HEK293 (cell line): Measurements from ENCODE around the gene RNF113B.

Experiments
- CTCF ChIA-PET: fragments of 350-600 bp; formaldehyde crosslinking; extraction: SDS; loops from one replicate; lab custom pipeline; 2021; ENCODE audit warnings: antibody characterized with exemption; lab: Yijun Ruan, JAX
- POLR2A ChIA-PET: fragments of 300-600 bp; formaldehyde crosslinking; extraction: SDS; loops from one replicate; lab custom pipeline; 2020; ENCODE audit warnings: antibody characterized with exemption, inconsistent platforms; lab: Yijun Ruan, JAX
- H3K27ac ChIP-seq: fragments of 200-500 bp; sonication (Bioruptor generic); 2 replicates; pipeline ENCODE4 v1.5.1; 2014; ENCODE audit warnings: low read depth, low read length, control low read depth, inconsistent platforms; ENCODE audit errors: extremely low read depth
- H3K36me3 ChIP-seq, 2 experiments: fragments of 200-500 bp in 1 of 2; sonication (Bioruptor generic) in 1 of 2; 1 replicate in 1 of 2; 2 replicates in 1 of 2; pipeline ENCODE4 v1.5.1; 2014 to 2017; ENCODE audit warnings: inconsistent platforms in 2 of 2, low read length in 2 of 2; ENCODE audit not compliant: control insufficient read depth in 2 of 2, insufficient read depth in 1 of 2
- H3K4me1 ChIP-seq: fragments of 200-500 bp; sonication (Bioruptor generic); 2 replicates; pipeline ENCODE4 v1.5.1; 2014; ENCODE audit warnings: mild to moderate bottlenecking, low read length, inconsistent platforms; ENCODE audit not compliant: control insufficient read depth, insufficient read depth
- H3K4me3 ChIP-seq: 2 replicates; pipeline ENCODE4 v1.5.1; 2011; ENCODE audit warnings: low read depth, mild to moderate bottlenecking, control low read depth, low read length, moderate library complexity
- H3K9me3 ChIP-seq: fragments of 200-500 bp; sonication (Bioruptor generic); 2 replicates; pipeline ENCODE4 v1.5.1; 2014; ENCODE audit warnings: low read depth, low read length, inconsistent platforms; ENCODE audit not compliant: control insufficient read depth, insufficient read depth
- GLIS1 ChIP-seq: fragments of 450-650 bp; formaldehyde crosslinking; IDR thresholded peaks from 2 replicates; pipeline ENCODE4 v1.5.1; 2016; ENCODE audit warnings: missing biosample characterization, missing genetic modification characterization
- KLF8 ChIP-seq: fragments of 450-650 bp; formaldehyde crosslinking; IDR thresholded peaks from 2 replicates; pipeline ENCODE4 v1.5.1; 2016; ENCODE audit warnings: missing biosample characterization, missing genetic modification characterization
- OSR2 ChIP-seq: fragments of 450-650 bp; formaldehyde crosslinking; IDR thresholded peaks from 2 replicates; pipeline ENCODE4 v1.5.1; 2016; ENCODE audit warnings: missing biosample characterization, missing genetic modification characterization
- PRDM1 ChIP-seq: fragments of 450-650 bp; formaldehyde crosslinking; IDR thresholded peaks from 2 replicates; pipeline ENCODE4; 2016; ENCODE audit warnings: missing biosample characterization, missing genetic modification characterization
- SP2 ChIP-seq: fragments of 450-650 bp; formaldehyde crosslinking; IDR thresholded peaks from 2 replicates; pipeline ENCODE4 v1.5.1; 2016; ENCODE audit warnings: missing biosample characterization, missing genetic modification characterization
- ZBTB20 ChIP-seq: fragments of 450-650 bp; formaldehyde crosslinking; IDR thresholded peaks from 2 replicates; pipeline ENCODE4 v1.5.1; 2016; ENCODE audit warnings: missing biosample characterization, missing genetic modification characterization
- ZNF10 ChIP-seq: fragments of 450-650 bp; formaldehyde crosslinking; IDR thresholded peaks from 2 replicates; pipeline ENCODE4 v1.5.1; 2017; ENCODE audit warnings: missing biosample characterization, missing genetic modification characterization
- ZNF202 ChIP-seq: fragments of 450-650 bp; formaldehyde crosslinking; IDR thresholded peaks from 2 replicates; pipeline ENCODE4 v1.5.1; 2016; ENCODE audit warnings: missing biosample characterization, missing genetic modification characterization, borderline replicate concordance
- ZNF214 ChIP-seq: fragments of 450-650 bp; formaldehyde crosslinking; IDR thresholded peaks from 2 replicates; pipeline ENCODE4 v1.5.1; 2017; ENCODE audit warnings: missing biosample characterization, mild to moderate bottlenecking, missing genetic modification characterization, borderline replicate concordance
- ZNF239 ChIP-seq: fragments of 450-650 bp; formaldehyde crosslinking; IDR thresholded peaks from 2 replicates; pipeline ENCODE4 v1.5.1; 2016; ENCODE audit warnings: missing biosample characterization, missing genetic modification characterization
- ZNF248 ChIP-seq: fragments of 450-650 bp; formaldehyde crosslinking; IDR thresholded peaks from 2 replicates; pipeline ENCODE4 v1.5.1; 2017; ENCODE audit warnings: missing biosample characterization, missing genetic modification characterization
- ZNF311 ChIP-seq: fragments of 450-650 bp; formaldehyde crosslinking; IDR thresholded peaks from 2 replicates; pipeline ENCODE4 v1.5.1; 2017; ENCODE audit warnings: missing biosample characterization, missing genetic modification characterization, borderline replicate concordance
- ZNF366 ChIP-seq: fragments of 450-650 bp; formaldehyde crosslinking; conservative IDR thresholded peaks from 2 replicates; pipeline ENCODE4 v1.5.1; 2016; ENCODE audit warnings: missing biosample characterization, missing genetic modification characterization
- ZNF391 ChIP-seq: fragments of 450-650 bp; formaldehyde crosslinking; IDR thresholded peaks from 2 replicates; pipeline ENCODE4 v1.5.1; 2016; ENCODE audit warnings: low read depth, missing biosample characterization, missing genetic modification characterization, borderline replicate concordance
- ZNF558 ChIP-seq: fragments of 450-650 bp; formaldehyde crosslinking; IDR thresholded peaks from 2 replicates; pipeline ENCODE4 v1.5.1; 2016; ENCODE audit warnings: missing biosample characterization, missing genetic modification characterization
- ZNF571 ChIP-seq: fragments of 450-650 bp; formaldehyde crosslinking; IDR thresholded peaks from 2 replicates; pipeline ENCODE4 v1.5.0; 2017; ENCODE audit warnings: missing biosample characterization, missing genetic modification characterization
- ZNF585B ChIP-seq: fragments of 450-650 bp; formaldehyde crosslinking; IDR thresholded peaks from 2 replicates; pipeline ENCODE4 v1.5.1; 2016; ENCODE audit warnings: missing biosample characterization, missing genetic modification characterization
- ZNF624 ChIP-seq: fragments of 450-650 bp; formaldehyde crosslinking; IDR thresholded peaks from 2 replicates; pipeline ENCODE4 v1.5.1; 2017; ENCODE audit warnings: missing biosample characterization, missing genetic modification characterization
- ZNF76 ChIP-seq: fragments of 450-650 bp; formaldehyde crosslinking; IDR thresholded peaks from 2 replicates; pipeline ENCODE4; 2016; ENCODE audit warnings: low read depth, missing biosample characterization, missing genetic modification characterization, borderline replicate concordance
- ZNF777 ChIP-seq: fragments of 450-650 bp; formaldehyde crosslinking; IDR thresholded peaks from 2 replicates; pipeline ENCODE4 v1.5.1; 2017; ENCODE audit warnings: missing biosample characterization, missing genetic modification characterization, borderline replicate concordance
- ZNF785 ChIP-seq: fragments of 450-650 bp; formaldehyde crosslinking; IDR thresholded peaks from 2 replicates; pipeline ENCODE4 v1.5.1; 2016; ENCODE audit warnings: missing biosample characterization, missing genetic modification characterization
- ZNF791 ChIP-seq: fragments of 450-650 bp; formaldehyde crosslinking; IDR thresholded peaks from 2 replicates; pipeline ENCODE4 v1.5.1; 2016; ENCODE audit warnings: missing biosample characterization, missing genetic modification characterization
- ZNF792 ChIP-seq: fragments of 450-650 bp; formaldehyde crosslinking; IDR thresholded peaks from 2 replicates; pipeline ENCODE4 v1.5.1; 2016; ENCODE audit warnings: missing biosample characterization, missing genetic modification characterization
- ZSCAN16 ChIP-seq: fragments of 450-650 bp; formaldehyde crosslinking; IDR thresholded peaks from 2 replicates; pipeline ENCODE4 v1.5.1; 2016; ENCODE audit warnings: missing biosample characterization, missing genetic modification characterization
- TF ChIP-seq, protein P1 (sequence below): fragments of 450-650 bp; formaldehyde crosslinking; IDR thresholded peaks from 2 replicates; pipeline ENCODE4 v1.5.1; 2016; ENCODE audit warnings: missing biosample characterization, missing genetic modification characterization
- TF ChIP-seq, protein P2 (sequence below): fragments of 450-650 bp; formaldehyde crosslinking; IDR thresholded peaks from 2 replicates; pipeline ENCODE4 v1.5.1; 2016; ENCODE audit warnings: missing biosample characterization, missing genetic modification characterization
- TF ChIP-seq, protein P3 (sequence below): fragments of 450-650 bp; formaldehyde crosslinking; IDR thresholded peaks from 2 replicates; pipeline ENCODE4 v1.5.1; 2017; ENCODE audit warnings: missing biosample characterization, missing genetic modification characterization
- TF ChIP-seq, protein P4 (sequence below): fragments of 450-650 bp; formaldehyde crosslinking; IDR thresholded peaks from 2 replicates; pipeline ENCODE4 v1.5.1; 2017; ENCODE audit warnings: missing biosample characterization, missing genetic modification characterization

RNF113B gene

DNA sequence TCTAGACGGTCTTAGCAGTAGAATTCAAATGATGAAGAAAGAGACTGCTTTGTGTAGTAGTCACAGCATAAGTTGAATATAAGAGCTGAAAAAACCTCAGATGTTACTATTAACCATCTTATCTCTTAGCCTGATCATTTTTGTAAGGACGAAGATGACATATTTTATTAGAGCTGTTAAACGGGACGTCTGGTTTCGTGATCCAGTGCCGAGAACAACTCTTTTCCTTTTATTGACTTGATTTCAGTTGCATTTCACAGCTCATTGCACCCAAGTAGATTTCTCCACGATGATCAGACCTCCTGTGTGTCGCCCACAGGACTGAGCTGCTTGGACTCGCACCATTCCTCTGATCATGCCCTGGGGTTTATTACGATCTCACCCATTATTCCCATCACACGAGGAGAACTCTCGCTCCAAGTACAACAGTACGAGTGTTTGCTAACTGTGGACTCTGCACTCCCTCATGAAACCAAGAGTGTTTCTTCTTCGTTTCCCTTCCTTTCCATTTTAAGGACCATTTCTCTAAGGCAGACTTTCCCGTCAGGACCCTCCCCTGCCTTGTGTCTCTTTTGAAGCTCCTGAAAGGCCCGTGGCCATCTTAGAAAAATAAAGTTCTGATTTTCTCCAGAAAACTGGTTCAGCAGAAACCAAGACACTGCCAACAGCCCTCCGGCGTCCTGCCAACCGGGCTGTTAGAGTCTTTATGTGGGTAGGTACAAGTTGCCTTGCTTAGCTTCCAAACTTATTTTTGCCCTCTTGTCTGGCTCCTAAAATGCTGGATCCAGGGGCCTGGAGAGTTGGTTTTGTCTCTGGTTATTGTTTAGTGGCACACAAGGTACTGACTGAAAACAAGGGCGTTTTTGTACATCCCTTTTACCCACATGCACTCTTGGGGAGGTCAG lies 48.2 kb upstream of the RNF113B start:
- peaks cover 13% of the 10 kb centered on the region for H3K4me1 ChIP-seq
- no peak overlapping the region for H3K27ac ChIP-seq
- TF ChIP-seq ZNF391 (tag by site-specific recombination) (no peak), ZSCAN16 (tag by site-specific recombination) (no peak), PRDM1 (tag by site-specific recombination) (no peak), ZNF10 (tag by site-specific recombination) (no peak), ZNF624 (tag by site-specific recombination) (no peak), ZNF777 (tag by site-specific recombination) (no peak), ZNF311 (tag by site-specific recombination) (no peak), ZNF791 (tag by site-specific recombination) (no peak), ZNF585B (tag by site-specific recombination) (no peak), GLIS1 (tag by site-specific recombination) (no peak), ZNF76 (tag by site-specific recombination) (no peak), ZNF558 (tag by site-specific recombination) (no peak)
- TF ChIP-seq, protein P1, sequence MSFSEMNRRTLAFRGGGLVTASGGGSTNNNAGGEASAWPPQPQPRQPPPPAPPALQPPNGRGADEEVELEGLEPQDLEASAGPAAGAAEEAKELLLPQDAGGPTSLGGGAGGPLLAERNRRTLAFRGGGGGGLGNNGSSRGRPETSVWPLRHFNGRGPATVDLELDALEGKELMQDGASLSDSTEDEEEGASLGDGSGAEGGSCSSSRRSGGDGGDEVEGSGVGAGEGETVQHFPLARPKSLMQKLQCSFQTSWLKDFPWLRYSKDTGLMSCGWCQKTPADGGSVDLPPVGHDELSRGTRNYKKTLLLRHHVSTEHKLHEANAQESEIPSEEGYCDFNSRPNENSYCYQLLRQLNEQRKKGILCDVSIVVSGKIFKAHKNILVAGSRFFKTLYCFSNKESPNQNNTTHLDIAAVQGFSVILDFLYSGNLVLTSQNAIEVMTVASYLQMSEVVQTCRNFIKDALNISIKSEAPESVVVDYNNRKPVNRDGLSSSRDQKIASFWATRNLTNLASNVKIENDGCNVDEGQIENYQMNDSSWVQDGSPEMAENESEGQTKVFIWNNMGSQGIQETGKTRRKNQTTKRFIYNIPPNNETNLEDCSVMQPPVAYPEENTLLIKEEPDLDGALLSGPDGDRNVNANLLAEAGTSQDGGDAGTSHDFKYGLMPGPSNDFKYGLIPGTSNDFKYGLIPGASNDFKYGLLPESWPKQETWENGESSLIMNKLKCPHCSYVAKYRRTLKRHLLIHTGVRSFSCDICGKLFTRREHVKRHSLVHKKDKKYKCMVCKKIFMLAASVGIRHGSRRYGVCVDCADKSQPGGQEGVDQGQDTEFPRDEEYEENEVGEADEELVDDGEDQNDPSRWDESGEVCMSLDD = no peak
- CTCF ChIA-PET = no interaction called here
- no peak overlapping the region for H3K4me3 ChIP-seq
- peaks cover 0 to 2% of the 10 kb centered on the region in 2 experiments; a peak in 1 of 3 replicates for H3K36me3 ChIP-seq
- no peaks in the 10 kb centered on the region for H3K9me3 ChIP-seq
- POLR2A ChIA-PET = no interaction called here

DNA sequence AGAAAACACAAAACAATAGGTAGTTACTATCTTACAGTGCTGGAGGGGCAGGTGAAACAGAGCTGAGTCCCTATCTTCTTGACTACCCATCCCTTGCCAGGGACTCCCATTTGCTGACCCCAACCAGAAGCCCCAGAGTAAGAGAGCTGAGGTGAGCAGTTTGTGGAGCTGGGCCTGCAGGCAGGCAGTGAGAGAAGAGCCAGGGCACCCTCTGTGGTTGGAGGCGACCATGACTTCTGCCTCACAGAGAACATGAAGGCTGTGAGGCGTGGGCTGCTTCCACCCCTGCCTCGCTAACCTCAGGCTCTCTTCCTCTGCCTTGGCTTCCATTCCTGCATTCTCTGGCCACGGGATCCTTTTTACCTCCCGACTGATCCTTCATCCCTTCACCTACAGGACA lies 47.5 kb upstream of the RNF113B start:
- Histone ChIP-seq H3K4me1 (peaks cover 13% of the 10 kb centered on the region), H3K9me3 (no peaks in the 10 kb centered on the region), H3K36me3 (peaks cover 0 to 2% of the 10 kb centered on the region in 2 experiments; a peak in 1 of 3 replicates), H3K4me3 (no peak overlapping the region), H3K27ac (no peak overlapping the region)
- CTCF ChIA-PET = no interaction called here
- POLR2A ChIA-PET = no interaction called here
- no peak for TF ChIP-seq ZNF785 (tag by site-specific recombination)
- TF ChIP-seq, protein P2, sequence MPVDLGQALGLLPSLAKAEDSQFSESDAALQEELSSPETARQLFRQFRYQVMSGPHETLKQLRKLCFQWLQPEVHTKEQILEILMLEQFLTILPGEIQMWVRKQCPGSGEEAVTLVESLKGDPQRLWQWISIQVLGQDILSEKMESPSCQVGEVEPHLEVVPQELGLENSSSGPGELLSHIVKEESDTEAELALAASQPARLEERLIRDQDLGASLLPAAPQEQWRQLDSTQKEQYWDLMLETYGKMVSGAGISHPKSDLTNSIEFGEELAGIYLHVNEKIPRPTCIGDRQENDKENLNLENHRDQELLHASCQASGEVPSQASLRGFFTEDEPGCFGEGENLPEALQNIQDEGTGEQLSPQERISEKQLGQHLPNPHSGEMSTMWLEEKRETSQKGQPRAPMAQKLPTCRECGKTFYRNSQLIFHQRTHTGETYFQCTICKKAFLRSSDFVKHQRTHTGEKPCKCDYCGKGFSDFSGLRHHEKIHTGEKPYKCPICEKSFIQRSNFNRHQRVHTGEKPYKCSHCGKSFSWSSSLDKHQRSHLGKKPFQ = no peak
- TF ChIP-seq ZNF248 (tag by site-specific recombination) = no peak
- TF ChIP-seq SP2 = no peak
- TF ChIP-seq ZNF571 (tag by site-specific recombination) = no peak
- no peak for TF ChIP-seq KLF8 (tag by site-specific recombination)
- TF ChIP-seq ZNF792 = no peak
- TF ChIP-seq ZNF214 = no peak
- TF ChIP-seq OSR2 (tag by site-specific recombination) = no peak
- TF ChIP-seq ZNF202 (tag by site-specific recombination) = no peak
- TF ChIP-seq, protein P3, sequence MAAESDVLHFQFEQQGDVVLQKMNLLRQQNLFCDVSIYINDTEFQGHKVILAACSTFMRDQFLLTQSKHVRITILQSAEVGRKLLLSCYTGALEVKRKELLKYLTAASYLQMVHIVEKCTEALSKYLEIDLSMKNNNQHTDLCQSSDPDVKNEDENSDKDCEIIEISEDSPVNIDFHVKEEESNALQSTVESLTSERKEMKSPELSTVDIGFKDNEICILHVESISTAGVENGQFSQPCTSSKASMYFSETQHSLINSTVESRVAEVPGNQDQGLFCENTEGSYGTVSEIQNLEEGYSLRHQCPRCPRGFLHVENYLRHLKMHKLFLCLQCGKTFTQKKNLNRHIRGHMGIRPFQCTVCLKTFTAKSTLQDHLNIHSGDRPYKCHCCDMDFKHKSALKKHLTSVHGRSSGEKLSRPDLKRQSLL (tag by site-specific recombination) = no peak
- TF ChIP-seq ZBTB20 (tag by site-specific recombination) = no peak
- TF ChIP-seq, protein P4, sequence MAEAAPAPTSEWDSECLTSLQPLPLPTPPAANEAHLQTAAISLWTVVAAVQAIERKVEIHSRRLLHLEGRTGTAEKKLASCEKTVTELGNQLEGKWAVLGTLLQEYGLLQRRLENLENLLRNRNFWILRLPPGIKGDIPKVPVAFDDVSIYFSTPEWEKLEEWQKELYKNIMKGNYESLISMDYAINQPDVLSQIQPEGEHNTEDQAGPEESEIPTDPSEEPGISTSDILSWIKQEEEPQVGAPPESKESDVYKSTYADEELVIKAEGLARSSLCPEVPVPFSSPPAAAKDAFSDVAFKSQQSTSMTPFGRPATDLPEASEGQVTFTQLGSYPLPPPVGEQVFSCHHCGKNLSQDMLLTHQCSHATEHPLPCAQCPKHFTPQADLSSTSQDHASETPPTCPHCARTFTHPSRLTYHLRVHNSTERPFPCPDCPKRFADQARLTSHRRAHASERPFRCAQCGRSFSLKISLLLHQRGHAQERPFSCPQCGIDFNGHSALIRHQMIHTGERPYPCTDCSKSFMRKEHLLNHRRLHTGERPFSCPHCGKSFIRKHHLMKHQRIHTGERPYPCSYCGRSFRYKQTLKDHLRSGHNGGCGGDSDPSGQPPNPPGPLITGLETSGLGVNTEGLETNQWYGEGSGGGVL (tag by site-specific recombination) = no peak
- no peak for TF ChIP-seq ZNF366
- TF ChIP-seq ZNF239 (tag by site-specific recombination) = no peak
